Peyer's patch (tissue), 4 donors: ENCODE measurements around the gene PDE10A. TPM values are rescaled to one million over a fixed set of nuclear protein-coding genes. Genes with fewer than 3 reads are reported as not detected.
"Not testable (repeated sequence)": the region's sequence is repeated elsewhere in the genome, so short reads cannot be mapped to it uniquely, and the experiment has no call there.

ENCODE experiments used
- DNase-seq, 3 donors: peaks; one replicate each; pipeline ENCODE4 v3.0.0-alpha.2; 2017 to 2019
- H3K27ac ChIP-seq, 4 donors: fragments of 200-600 bp; sonication (generic); one replicate each; pipeline ENCODE4 v1.5.1; 2016 to 2019
- H3K27me3 ChIP-seq, 2 donors: fragments of 200-600 bp; sonication (generic); one replicate each; pipeline ENCODE4 v1.5.1; 2019
- H3K36me3 ChIP-seq, 3 donors: fragments of 200-600 bp; sonication (generic); one replicate each; pipeline ENCODE4 v1.5.1; 2016 to 2019
- H3K4me1 ChIP-seq, 4 donors: fragments of 200-600 bp; sonication (generic); one replicate each; pipeline ENCODE4 v1.5.1; 2016 to 2019
- H3K4me3 ChIP-seq, 4 donors: fragments of 200-600 bp; sonication (generic); 1 replicate in 3 of 4; 2 replicates in 1 of 4; pipeline ENCODE4 v1.5.1; 2016 to 2019; ENCODE audit warnings: mild to moderate bottlenecking in 1 of 4
- H3K9me3 ChIP-seq, 4 donors: fragments of 200-600 bp; sonication (generic); one replicate each; pipeline ENCODE4 v1.5.1; 2016 to 2019; ENCODE audit warnings: mild to moderate bottlenecking in 1 of 4
- CTCF ChIP-seq, 6 experiments: fragments of 450-650 bp in 4 of 6; fragments of 200-600 bp in 2 of 6; sonication (generic) in 1 of 6; IDR thresholded peaks; one replicate each; pipeline ENCODE4 v1.5.1; 2017 to 2019; ENCODE audit warnings: antibody characterized with exemption in 6 of 6, mild to moderate bottlenecking in 3 of 6, moderate library complexity in 1 of 6
- POLR2A ChIP-seq, 2 donors: fragments of 450-650 bp; IDR thresholded peaks; one replicate each; pipeline ENCODE4 v1.5.1; 2017; ENCODE audit warnings: antibody characterized with exemption in 2 of 2, mild to moderate bottlenecking in 2 of 2, moderate library complexity in 2 of 2
- total RNA-seq, 4 donors: library from RNA; depleted of rRNA; stranded (reverse); fragments of >200 nt; gene quantifications; one replicate each; pipeline ENCODE4 v1.1.0, GENCODE V29; 2016

PDE10A gene
- total RNA-seq, 4 donors from 2014 or later: 0.35 to 8.8 (median 6.0) TPM

DNA sequence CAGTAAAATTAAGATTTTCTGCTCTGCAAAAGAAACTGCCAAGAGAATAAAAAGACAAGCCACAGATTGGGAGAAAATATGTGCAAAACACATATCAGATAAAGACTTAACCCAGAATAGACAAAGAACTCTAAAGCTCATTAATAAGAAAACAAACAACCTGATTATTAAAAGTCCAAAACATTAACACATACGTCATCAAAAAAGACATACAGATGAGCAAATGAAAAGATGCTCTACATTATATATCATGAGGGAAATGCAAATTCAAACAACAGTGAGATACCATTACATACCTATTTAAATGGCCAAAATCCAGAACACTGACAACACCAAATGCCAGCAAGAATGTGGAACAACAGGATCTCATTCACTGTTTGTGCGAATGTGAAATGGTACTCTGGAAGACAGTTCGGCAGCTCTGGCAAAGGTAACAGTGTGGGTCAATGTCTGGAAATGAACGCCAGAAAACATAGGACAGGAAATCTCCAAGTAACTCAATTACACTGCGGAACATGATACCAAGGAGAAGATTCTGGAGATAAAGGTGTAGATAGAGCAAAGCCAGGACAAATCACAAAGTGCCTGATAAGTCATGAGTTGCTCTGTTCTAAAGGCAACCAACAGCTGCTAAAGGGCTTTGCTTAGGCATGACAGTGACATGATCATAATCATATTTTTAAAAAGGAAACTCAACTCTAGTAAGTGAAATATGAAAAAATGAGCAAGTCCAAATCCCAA, 96.8 kb downstream of the PDE10A start:
- no peak overlapping the region for H3K4me3 ChIP-seq
- no peak for DNase-seq
- TF ChIP-seq CTCF (IDR thresholded peaks at IDR 0.05) (no peak), POLR2A (IDR thresholded peaks at IDR 0.05) (no peak)
- no peaks in the 10 kb centered on the region for H3K36me3 ChIP-seq
- no peaks in the 10 kb centered on the region for H3K27me3 ChIP-seq
- no peaks in the 10 kb centered on the region for H3K4me1 ChIP-seq
- H3K9me3 ChIP-seq: no peaks in the 10 kb centered on the region
- no peak overlapping the region for H3K27ac ChIP-seq

DNA sequence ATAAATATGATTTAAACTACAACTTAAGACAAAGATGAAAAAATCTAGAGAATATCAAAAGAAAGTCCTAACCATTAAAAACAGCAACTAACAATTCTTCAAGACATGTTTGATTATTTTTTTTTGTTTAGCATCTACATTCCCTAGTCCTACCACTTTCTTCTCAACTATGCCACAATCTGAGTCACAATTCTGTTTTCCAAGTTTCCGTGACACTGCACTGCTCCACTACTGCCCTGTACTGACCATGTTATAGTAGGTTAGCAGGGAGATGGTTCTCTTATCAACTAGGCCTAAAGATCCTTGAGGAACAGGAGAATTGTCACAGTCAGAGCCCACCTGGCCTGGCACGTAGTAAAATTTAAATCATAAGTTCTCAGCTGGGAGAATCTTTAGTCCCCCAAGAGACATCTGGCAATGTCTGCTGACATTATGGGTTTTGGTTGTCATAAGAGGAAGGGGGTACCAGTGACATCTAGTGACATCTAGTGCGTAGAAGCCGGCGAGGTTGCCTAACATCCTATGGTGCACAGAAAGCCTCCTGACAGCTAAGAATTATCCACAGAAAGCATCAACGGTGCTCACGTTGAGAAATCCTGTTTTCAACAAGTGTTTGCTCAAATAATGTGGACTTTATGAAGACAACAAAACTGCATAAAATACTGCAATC, 100.5 kb downstream of the PDE10A start:
- Histone ChIP-seq H3K4me3 (no peak overlapping the region), H3K9me3 (no peaks in the 10 kb centered on the region), H3K27ac (no peak overlapping the region), H3K27me3 (no peaks in the 10 kb centered on the region), H3K4me1 (no peaks in the 10 kb centered on the region), H3K36me3 (no peaks in the 10 kb centered on the region)
- DNase-seq: no peak
- TF ChIP-seq CTCF (IDR thresholded peaks at IDR 0.05): no peak

- no peaks in the 10 kb centered on the region for H3K36me3 ChIP-seq
- peaks cover 0 to 2% (median 0%) of the 10 kb centered on the region in 4 donors for H3K4me1 ChIP-seq
Measured at GRCh38 chr6:165559632-165560031, 103.4 kb downstream of the PDE10A start.

GRCh38 chr6:165558097-165558496, 104.9 kb downstream of the PDE10A start:
- not testable (repeated sequence) for H3K9me3 ChIP-seq, H3K4me1 ChIP-seq, H3K4me3 ChIP-seq, H3K27ac ChIP-seq, DNase-seq, H3K36me3 ChIP-seq, H3K27me3 ChIP-seq

More at GRCh38 chr6:165559632-165560031, 103.4 kb downstream of the PDE10A start:
- Histone ChIP-seq H3K27ac (no peak overlapping the region), H3K27me3 (no peaks in the 10 kb centered on the region), H3K9me3 (no peaks in the 10 kb centered on the region), H3K4me3 (no peak overlapping the region)
- no peak for DNase-seq
- TF ChIP-seq CTCF (IDR thresholded peaks at IDR 0.05) (no peak), POLR2A (IDR thresholded peaks at IDR 0.05) (no peak)

- no peak for TF ChIP-seq POLR2A (IDR thresholded peaks at IDR 0.05)
- no peak for TF ChIP-seq CTCF (IDR thresholded peaks at IDR 0.05)
- Histone ChIP-seq H3K27ac (no peak overlapping the region), H3K36me3 (no peaks in the 10 kb centered on the region), H3K4me1 (peaks cover 0 to 2% (median 0%) of the 10 kb centered on the region in 4 donors), H3K9me3 (no peaks in the 10 kb centered on the region), H3K4me3 (no peak overlapping the region), H3K27me3 (no peaks in the 10 kb centered on the region)
- no peak for DNase-seq
Measured at GRCh38 chr6:165557674-165558073, 105.4 kb downstream of the PDE10A start.

GRCh38 chr6:165556116-165556843, 106.8 kb downstream of the PDE10A start:
- peaks cover 0 to 2% (median 0%) of the 10 kb centered on the region in 4 donors for H3K4me1 ChIP-seq
- H3K4me3 ChIP-seq: no peak overlapping the region
- DNase-seq: no peak
- no peaks in the 10 kb centered on the region for H3K9me3 ChIP-seq
- H3K36me3 ChIP-seq: no peaks in the 10 kb centered on the region
- TF ChIP-seq POLR2A (IDR thresholded peaks at IDR 0.05): no peak
- no peak for TF ChIP-seq CTCF (IDR thresholded peaks at IDR 0.05)
- no peaks in the 10 kb centered on the region for H3K27me3 ChIP-seq
- H3K27ac ChIP-seq: no peak overlapping the region

GRCh38 chr6:165554644-165555043, 108.4 kb downstream of the PDE10A start:
- H3K36me3 ChIP-seq, DNase-seq, H3K9me3 ChIP-seq, H3K27ac ChIP-seq, H3K4me1 ChIP-seq, H3K27me3 ChIP-seq, H3K4me3 ChIP-seq: not testable (repeated sequence)
